GM19240 (cell line): Measurements from ENCODE around the gene CLDN12.
"Not testable (repeated sequence)": the region's sequence is repeated elsewhere in the genome, so short reads cannot be mapped to it uniquely, and the experiment has no call there.

Experiments used
- DNase-seq: peaks from one replicate; pipeline ENCODE4 v3.0.0; 2011; ENCODE audit warnings: low spot score; ENCODE audit not compliant: insufficient read length

CLDN12 gene

DNA sequence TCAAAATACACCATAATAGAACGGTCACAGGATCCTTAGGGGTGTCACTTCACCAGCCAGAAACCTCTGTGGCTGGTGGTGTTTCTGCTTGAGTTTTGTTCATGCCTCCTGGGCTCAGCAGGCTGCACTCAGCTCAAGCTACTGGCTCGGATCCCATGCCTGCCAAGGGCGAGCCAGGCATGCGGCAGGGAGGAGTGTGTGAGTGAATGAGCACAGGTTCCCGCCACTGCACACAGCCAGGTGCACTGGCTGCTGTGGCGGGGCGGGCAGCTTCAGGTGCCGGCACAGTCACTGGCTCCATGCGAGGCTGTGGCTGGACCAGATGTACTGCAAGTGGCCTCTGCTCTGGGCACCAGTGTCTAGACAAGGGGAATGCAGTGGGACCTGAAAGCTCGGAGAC, 29.5 kb downstream of the CLDN12 start:
- no peak for DNase-seq

DNA sequence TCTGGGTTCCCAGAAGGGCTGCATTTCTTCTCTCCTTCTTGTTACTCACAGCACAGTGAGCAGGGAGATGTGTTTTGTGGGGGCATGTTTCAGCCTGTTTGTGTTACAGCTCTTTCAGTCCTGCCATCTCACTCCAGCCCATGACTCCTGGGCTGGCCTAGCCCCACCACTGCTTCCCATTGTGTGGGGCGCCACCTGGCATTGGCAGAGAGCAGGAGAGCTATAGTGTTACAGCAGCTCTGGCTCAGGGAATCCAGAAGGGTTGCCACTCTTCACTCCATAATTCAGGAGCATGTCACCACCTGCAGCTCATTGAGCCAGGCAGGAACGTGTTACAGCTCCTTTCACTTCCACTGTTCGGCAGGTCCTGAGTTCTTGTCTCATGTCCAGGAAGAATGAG, 30.0 kb downstream of the CLDN12 start:
- DNase-seq = no peak

DNA sequence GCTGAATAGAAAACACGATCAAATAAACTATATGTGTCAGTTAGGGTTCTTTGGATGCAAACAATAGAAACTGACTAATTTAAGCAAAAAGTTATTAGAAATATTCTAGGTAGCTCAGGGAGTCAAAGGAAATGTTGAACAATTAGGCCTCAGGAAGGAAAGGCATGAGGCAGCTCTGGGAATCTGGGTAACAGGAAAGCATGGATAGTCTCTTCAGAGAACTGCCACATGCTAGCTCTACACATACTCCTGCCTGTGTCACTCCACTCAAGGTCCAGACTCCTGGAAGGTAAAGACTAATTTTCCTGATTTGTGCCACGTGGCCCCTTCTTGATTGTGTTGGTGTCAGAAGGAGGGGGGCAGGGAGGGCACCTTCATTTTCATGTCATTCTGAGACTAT, 42.4 kb downstream of the CLDN12 start:
- DNase-seq = no peak

DNA sequence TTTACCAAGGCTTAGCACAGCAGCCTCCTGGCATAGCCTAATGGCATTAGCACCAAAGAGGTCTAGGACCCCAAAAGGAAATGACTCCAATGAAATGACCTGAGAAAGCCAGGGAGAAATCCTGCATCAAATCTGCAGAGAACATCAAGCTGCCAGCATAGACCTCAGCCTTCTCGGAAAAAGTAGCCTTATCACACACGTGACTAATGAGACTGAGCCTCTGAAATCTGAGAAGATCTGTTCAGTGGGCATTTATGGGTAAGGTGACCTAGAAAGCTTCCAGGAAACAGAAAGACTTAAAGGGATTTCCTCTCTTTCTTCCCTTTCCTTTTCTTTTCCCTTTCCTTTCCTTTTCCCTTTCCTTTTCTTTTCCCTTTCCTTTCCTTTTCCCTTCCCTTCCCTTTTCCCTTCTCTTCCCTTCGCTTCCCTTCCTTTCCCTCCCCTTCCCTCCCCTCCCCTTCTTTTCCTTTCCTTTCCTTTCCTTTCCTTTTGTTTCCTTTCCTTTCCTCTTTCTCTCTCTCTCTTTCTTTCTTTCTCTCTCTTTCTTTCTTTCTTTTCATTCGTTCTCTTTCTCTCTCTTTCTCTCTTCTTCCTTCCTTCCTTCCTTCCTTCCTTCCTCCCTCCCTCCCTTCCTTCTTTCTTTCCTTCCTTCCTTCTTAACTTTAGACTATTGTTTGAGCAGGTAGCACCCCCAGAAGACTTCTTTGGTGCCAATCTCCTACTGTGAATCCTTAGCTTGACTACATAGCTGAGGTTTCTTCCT, 43.1 kb downstream of the CLDN12 start:
- no peak for DNase-seq

DNA sequence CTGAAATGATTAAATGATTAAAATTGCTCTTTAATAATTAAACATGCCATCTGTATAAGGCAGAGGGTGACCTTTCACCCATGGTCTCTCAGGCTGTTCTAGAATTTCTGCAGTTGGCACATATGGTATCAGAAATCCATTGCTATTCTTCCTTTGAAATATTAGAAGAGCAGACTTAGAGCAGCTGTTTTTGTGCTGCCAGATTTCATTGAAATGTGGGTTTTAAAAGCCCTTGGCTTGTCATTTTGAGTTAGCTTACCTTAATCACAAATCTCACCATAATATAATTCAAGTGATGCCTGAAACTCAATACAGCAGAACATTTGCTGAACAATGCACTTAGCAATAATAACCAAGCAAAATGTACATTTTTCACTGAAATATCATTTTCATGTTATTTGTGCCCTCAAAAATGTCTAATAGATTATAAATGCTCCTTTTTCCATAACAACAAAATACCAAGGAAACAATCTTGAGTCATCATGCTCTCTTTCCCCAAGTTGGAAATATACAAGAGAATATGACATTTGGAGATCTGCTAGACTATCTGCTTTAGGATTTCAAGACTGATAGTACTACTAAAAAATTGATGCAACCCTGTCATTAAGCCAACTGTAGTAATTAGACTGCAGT, 50.1 kb downstream of the CLDN12 start:
- no peak for DNase-seq

DNA sequence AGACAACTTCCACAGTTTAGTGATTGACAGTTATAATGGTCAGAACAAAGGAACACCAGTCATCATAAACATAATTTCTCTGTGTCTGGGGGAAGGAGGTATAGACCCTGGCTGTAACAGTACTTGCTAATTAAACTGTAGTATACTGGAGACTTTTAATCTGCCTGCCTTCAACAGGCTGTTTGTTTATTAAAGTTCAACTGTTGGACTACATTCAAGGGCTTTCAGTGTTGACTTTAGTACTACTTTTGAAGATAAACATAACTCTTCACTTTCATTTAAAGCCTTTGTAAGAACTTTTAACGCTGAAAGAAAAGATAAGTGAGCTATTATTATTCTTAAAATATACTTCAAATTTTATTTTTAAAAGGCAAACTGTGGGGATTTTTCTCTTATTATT, 50.7 kb downstream of the CLDN12 start:
- no peak for DNase-seq

DNA sequence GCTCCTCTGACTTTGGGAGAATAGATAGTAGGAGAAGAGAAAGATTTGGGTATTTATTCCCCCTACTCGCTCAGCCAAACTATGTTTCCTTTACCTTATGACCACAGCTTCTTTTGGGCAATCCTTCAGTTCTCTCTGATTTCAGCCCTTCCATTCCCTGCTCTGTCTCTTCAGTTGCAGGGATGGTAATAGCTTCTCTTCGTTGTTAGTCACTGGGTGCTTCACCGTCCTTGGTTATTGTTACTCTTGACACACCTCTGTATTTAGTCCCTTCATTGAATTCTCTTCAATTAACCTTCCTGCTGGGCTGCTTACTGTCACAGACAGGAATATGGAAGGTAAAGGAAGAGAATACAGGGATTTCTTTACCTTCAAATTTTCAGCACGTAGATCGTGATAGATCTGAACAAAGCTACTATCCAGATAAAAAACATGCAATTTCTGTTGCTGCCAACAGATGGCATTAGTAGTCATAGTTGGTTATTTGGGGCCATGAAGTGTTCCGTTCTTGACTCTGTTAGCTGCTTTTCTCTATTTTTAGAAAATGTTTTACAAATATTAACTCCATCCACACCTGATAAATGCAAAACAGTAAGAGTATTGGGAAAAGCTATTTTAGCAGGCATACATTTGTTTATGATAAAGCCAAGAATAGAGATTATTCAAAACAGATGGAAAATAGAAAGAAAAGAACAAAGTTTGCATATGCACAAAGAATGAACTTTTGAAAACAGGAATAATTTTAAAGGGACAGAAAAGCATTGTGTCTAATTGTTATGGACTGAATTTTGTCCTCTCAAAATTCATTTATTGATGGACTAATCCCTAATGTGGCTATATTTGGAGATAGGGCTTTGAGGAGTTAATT, 52.1 kb downstream of the CLDN12 start:
- peak; percentile 7 for DNase-seq

DNA sequence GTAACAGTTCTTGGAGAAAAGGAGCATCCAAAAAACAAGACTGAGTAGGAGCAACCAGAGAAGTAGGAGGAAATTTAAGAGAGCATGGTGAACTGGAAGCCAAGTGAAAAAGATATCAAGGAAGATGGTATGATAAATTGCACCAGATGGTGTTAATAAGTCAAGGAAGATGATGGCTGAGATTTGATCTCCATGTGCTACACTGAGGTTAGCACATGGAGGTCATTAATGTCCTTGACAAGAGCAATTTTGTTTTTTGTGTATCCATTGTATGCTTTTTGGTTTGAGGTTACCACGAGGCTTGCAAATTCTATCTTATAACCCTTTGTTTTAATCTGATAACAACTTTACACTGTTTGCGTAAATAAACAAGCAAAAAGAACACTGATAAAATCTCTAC, 54.8 kb downstream of the CLDN12 start:
- no peak for DNase-seq

DNA sequence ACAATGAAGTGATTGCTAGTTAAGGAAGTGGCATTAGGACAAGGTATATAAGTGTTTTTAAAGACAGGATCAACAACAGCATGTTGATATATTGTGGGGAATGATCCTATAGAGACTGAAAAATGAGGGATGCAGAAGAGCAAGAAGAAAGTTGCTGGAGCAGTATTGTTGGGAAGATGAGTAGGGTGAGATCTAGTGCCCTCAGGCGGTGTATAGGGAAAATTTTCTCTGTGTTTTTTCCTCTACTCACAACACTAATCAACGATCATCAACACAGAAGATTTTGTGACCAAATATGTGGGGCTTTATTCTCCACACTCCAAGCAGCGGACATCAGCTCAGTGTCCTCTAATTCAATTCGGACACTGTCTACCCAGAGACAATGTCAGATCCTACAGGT, 56.6 kb downstream of the CLDN12 start:
- DNase-seq = no peak

DNA sequence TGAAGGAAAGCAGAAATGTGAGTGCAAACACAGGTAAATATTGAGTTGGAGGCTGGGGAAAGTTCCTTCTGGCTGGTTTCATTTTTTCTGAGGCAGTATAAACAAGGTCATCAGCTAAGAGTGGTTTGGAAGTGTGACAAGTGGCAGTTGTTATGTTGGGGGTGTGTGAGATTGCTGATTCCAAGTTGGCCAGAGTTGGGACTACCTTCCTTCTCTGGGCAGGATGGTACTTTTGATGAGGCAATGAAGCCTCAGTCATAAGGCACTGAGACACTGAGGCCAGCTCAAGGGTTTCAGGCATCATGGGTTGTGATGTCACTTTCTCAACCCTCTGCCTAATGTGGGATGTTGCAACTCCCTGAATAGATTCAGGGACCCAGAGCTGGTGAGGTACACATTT, 58.0 kb downstream of the CLDN12 start:
- no peak for DNase-seq

DNA sequence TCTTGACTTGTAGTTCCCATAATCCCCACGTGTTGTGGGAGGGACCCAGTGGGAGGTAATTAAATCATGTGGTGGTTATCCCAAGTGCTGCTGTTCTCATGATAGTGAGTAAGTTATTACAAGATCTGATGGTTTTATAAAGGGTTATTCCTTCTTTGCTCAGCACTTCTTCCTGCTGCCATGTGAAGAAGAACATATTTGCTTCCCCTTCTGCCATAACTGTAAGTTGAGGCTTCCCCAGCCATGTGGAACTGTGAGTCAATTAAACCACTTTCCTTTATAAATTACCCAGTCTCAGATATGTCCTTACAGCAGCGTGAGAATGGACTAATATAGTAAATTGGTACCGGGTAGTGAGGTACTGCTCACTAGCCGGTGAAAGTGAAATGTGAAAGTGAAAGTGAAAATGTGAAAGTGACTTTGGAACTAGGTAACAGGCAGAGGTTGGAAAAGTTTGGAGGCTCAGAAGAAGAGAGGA, 59.9 kb downstream of the CLDN12 start:
- DNase-seq = not testable (repeated sequence)
